ENCODE measurements around the gene MED26. TPM values are rescaled to one million over a fixed set of nuclear protein-coding genes. Genes with fewer than 3 reads are reported as not detected.
"Not testable (repeated sequence)": the region's sequence is repeated elsewhere in the genome, so short reads cannot be mapped to it uniquely, and the experiment has no call there.

MED26 gene
- total RNA-seq, 1 donor from 2014 or later = 11.2 TPM

DNA sequence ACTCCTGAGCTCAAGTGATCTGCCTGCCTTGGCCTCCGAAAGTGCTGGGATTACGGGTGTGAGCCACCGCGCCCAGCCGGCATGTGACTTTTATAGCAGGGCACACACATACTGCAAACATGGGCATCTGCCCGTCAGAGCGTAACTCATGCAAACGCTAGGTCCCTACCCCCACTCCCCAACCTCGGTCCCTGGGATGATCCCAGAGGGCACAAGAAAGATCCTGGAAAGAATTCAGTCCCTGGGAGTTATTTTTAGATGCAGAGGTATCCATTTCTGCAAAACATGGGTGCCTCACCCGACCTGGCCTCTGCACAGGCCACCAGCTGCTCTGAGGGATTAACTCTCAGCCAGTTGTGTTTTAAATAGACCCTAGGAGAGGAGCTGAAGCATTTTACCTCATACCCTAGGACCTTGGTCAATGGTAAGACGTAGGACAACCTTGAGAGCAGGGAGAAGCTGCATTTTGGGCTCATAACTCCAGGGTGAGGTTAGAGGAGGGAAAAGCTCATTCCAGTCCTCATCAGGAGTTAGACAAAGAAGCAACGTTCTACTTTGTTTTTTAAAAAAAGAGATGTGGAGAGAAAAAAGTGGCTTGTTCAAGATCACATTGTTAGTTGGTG, 43.8 kb upstream of the MED26 start:
- Mint-ChIP-seq H3K4me1 (ENCODE audit: low read depth) (peaks cover 2% of the 10 kb centered on the region), H3K27ac (no peak overlapping the region), H3K27me3 (no peaks in the 10 kb centered on the region), H3K9me3 (ENCODE audit: low read depth) (no peaks in the 10 kb centered on the region), H3K36me3 (ENCODE audit: insufficient read depth) (peaks cover 2% of the 10 kb centered on the region), H3K4me3 (ENCODE audit: low read depth) (no peak overlapping the region)
- DNase-seq (ENCODE audit: low spot score, unreplicated experiment) = no peak
- TF ChIP-seq, protein P1, sequence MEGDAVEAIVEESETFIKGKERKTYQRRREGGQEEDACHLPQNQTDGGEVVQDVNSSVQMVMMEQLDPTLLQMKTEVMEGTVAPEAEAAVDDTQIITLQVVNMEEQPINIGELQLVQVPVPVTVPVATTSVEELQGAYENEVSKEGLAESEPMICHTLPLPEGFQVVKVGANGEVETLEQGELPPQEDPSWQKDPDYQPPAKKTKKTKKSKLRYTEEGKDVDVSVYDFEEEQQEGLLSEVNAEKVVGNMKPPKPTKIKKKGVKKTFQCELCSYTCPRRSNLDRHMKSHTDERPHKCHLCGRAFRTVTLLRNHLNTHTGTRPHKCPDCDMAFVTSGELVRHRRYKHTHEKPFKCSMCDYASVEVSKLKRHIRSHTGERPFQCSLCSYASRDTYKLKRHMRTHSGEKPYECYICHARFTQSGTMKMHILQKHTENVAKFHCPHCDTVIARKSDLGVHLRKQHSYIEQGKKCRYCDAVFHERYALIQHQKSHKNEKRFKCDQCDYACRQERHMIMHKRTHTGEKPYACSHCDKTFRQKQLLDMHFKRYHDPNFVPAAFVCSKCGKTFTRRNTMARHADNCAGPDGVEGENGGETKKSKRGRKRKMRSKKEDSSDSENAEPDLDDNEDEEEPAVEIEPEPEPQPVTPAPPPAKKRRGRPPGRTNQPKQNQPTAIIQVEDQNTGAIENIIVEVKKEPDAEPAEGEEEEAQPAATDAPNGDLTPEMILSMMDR (IDR thresholded peaks at IDR 0.05; ENCODE audit: unreplicated experiment) = no peak

DNA sequence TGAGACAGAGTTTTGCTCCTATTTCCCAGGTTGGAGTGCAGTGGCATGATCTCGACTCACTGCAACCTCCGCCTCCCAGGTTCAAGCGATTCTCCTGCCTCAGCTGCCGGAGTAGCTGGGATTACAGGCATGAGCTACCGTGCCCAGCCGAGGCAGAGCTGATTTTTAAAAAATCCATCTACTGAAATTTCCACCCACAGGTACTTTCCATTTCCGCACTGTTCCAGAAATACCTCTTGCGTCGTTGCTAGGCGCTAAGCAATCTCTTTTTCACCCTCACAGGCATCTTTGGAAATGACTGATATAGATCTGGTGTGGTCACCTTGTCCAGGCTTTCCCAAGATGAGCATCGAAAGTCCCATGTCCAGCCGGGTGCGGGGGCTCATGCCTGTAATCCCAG, 42.3 kb upstream of the MED26 start:
- TF ChIP-seq, protein P1 (IDR thresholded peaks at IDR 0.05; ENCODE audit: unreplicated experiment) = no peak
- H3K27ac Mint-ChIP-seq = no peak overlapping the region

DNA sequence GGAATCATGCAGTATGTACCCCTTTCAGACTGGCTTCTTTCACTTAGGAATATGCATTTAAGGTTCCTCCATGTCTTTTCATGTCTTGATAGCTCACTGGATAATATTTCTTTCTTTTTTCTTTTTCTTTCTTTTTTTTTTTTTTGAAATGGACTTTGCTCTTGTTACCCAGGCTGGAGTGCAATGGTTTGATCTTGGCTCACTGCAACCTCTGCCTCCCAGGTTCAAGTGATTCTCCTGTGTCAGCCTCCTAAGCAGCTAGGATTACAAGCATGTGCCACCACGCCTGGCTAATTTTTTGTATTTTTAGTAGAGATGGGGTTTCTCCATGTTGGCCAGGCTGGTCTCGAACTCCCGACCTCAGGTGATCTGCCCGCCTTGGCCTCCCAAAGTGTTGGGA, 40.7 kb upstream of the MED26 start:
- not testable (repeated sequence) for DNase-seq (ENCODE audit: low spot score, unreplicated experiment); H3K9me3 Mint-ChIP-seq (ENCODE audit: low read depth); H3K36me3 Mint-ChIP-seq (ENCODE audit: insufficient read depth); H3K27me3 Mint-ChIP-seq; H3K27ac Mint-ChIP-seq; H3K4me1 Mint-ChIP-seq (ENCODE audit: low read depth); H3K4me3 Mint-ChIP-seq (ENCODE audit: low read depth)

More for the DNA sequence above, 42.3 kb upstream of the MED26 start:
- Mint-ChIP-seq H3K9me3 (ENCODE audit: low read depth) (no peaks in the 10 kb centered on the region), H3K36me3 (ENCODE audit: insufficient read depth) (peaks cover 2% of the 10 kb centered on the region), H3K27me3 (no peaks in the 10 kb centered on the region), H3K4me3 (ENCODE audit: low read depth) (no peak overlapping the region), H3K4me1 (ENCODE audit: low read depth) (no peaks in the 10 kb centered on the region)
- DNase-seq (ENCODE audit: low spot score, unreplicated experiment) = no peak

DNA sequence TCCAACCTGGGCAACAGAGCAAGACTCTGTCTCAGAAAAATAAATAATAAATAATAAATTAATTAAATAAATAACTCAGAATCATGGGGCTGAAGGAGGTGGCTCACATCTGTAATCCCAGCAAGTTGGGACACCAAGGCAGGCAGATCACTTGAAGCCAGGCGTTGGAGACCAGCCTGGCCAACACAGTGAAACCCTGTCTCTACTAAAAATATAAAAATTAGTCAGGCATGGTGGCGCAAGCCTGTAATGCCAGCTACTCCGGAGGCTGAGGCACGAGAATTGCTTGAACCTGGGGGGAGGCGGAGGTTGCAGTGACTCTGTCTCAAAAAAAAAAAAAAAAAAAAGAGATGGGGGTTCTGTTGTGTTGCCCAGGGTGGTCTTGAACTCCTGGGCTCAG, 40.2 kb upstream of the MED26 start:
- TF ChIP-seq, protein P1 (IDR thresholded peaks at IDR 0.05; ENCODE audit: unreplicated experiment) = no peak
- H3K4me3 Mint-ChIP-seq (ENCODE audit: low read depth) = no peak overlapping the region
- DNase-seq (ENCODE audit: low spot score, unreplicated experiment) = no peak
- no peaks in the 10 kb centered on the region for H3K9me3 Mint-ChIP-seq (ENCODE audit: low read depth)
- no peaks in the 10 kb centered on the region for H3K36me3 Mint-ChIP-seq (ENCODE audit: insufficient read depth)
- H3K4me1 Mint-ChIP-seq (ENCODE audit: low read depth) = peaks cover 6% of the 10 kb centered on the region
- H3K27me3 Mint-ChIP-seq = no peaks in the 10 kb centered on the region
- no peak overlapping the region for H3K27ac Mint-ChIP-seq

DNA sequence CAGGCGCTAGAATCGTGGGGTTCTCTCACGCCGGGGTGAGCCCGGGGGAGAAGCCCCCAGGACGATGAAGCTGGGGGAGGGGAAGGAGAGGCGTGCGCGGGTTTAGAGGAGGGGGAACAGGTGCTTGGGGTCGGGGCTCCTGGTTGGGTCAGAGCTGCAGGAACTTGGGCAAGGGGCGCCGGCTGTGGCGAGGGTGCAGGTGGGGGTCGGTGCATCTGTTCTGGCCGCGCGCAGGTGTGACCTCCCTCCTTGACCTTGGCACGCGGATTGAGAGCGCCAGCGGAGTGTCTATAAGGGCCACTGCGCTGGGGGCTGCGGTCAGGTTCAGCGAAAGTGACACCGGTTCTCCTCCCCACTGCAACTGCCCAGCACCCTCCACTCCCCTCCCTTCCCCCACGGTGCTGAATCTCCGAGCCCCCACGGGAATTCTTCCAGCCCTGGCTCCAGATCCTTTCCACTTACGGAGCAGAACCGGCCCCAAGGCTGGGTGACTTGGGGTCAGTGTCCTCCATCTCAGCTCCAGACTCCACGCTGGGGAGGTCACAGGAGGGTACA, 33.6 kb upstream of the MED26 start:
- H3K27me3 Mint-ChIP-seq = no peaks in the 10 kb centered on the region
- peaks cover 4% of the 10 kb centered on the region for H3K36me3 Mint-ChIP-seq (ENCODE audit: insufficient read depth)
- peak; percentile 17 for DNase-seq (ENCODE audit: low spot score, unreplicated experiment)
- peak overlapping the region; percentile 81 for H3K4me3 Mint-ChIP-seq (ENCODE audit: low read depth)
- H3K4me1 Mint-ChIP-seq (ENCODE audit: low read depth) = peaks cover 14% of the 10 kb centered on the region
- H3K27ac Mint-ChIP-seq = peak overlapping the region; percentile 88
- H3K9me3 Mint-ChIP-seq (ENCODE audit: low read depth) = no peaks in the 10 kb centered on the region
- TF ChIP-seq, protein P1 (IDR thresholded peaks at IDR 0.05; ENCODE audit: unreplicated experiment) = no peak

Data from progenitor cell of endocrine pancreas (in vitro differentiated cells).